Measurements from ENCODE around the gene ARMC3. TPM values are rescaled to one million over a fixed set of nuclear protein-coding genes. Genes with fewer than 3 reads are reported as not detected.

The ARMC3 gene
- total RNA-seq, 1 donor from 2014 or later, result 1.5 TPM

DNA sequence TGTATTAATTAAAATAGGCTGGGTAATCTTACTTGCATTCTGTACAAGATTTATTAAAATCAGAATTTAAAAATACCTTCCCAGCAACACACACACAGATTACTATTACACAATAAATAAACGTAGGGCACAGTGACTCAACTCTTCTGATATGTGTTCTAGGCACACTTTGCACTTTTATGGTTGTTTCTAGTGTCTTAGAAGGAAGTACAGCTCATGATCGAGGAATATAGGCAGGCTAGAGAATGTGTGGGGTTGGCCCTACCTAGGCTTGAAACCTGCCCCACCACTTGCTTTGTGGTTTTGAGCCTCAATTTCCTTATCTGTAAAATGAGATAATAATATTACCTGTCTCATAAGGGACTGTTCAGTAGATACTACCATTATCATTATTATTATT is 30.5 kb downstream of the ARMC3 start:
- Mint-ChIP-seq H3K27ac (ENCODE audit: unreplicated experiment) (no peak overlapping the region), H3K27me3 (ENCODE audit: low read depth) (no peaks in the 10 kb centered on the region), H3K4me1 (no peaks in the 10 kb centered on the region), H3K9me3 (peaks cover 2% of the 10 kb centered on the region), H3K4me3 (no peak overlapping the region), H3K36me3 (ENCODE audit: low read depth) (no peaks in the 10 kb centered on the region)
- TF ChIP-seq, protein P1, sequence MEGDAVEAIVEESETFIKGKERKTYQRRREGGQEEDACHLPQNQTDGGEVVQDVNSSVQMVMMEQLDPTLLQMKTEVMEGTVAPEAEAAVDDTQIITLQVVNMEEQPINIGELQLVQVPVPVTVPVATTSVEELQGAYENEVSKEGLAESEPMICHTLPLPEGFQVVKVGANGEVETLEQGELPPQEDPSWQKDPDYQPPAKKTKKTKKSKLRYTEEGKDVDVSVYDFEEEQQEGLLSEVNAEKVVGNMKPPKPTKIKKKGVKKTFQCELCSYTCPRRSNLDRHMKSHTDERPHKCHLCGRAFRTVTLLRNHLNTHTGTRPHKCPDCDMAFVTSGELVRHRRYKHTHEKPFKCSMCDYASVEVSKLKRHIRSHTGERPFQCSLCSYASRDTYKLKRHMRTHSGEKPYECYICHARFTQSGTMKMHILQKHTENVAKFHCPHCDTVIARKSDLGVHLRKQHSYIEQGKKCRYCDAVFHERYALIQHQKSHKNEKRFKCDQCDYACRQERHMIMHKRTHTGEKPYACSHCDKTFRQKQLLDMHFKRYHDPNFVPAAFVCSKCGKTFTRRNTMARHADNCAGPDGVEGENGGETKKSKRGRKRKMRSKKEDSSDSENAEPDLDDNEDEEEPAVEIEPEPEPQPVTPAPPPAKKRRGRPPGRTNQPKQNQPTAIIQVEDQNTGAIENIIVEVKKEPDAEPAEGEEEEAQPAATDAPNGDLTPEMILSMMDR (conservative IDR thresholded peaks at IDR 0.05), result no peak
- DNase-seq (ENCODE audit: low read depth, low spot score), result no peak

DNA sequence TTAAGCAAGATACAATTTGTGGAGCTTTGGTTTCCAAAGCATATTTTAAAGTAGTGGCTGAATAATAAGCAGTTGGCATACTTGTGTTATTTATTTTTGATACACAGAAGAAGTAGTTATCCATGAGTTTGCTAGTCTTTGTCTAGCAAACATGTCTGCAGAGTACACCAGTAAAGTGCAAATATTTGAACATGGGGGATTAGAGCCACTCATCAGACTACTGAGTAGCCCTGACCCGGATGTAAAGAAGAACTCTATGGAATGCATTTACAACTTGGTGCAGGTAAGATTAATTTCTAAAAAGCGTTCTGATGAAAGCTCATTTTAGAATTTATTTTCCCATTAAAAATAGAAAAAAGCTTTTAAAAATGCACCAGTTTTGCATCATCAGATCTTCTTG is 31.4 kb downstream of the ARMC3 start:
- Mint-ChIP-seq H3K36me3 (ENCODE audit: low read depth) (no peaks in the 10 kb centered on the region), H3K4me1 (no peaks in the 10 kb centered on the region), H3K27ac (ENCODE audit: unreplicated experiment) (no peak overlapping the region), H3K4me3 (no peak overlapping the region), H3K27me3 (ENCODE audit: low read depth) (no peaks in the 10 kb centered on the region), H3K9me3 (no peaks in the 10 kb centered on the region)
- TF ChIP-seq, protein P1 (conservative IDR thresholded peaks at IDR 0.05), result no peak
- DNase-seq (ENCODE audit: low read depth, low spot score), result no peak

DNA sequence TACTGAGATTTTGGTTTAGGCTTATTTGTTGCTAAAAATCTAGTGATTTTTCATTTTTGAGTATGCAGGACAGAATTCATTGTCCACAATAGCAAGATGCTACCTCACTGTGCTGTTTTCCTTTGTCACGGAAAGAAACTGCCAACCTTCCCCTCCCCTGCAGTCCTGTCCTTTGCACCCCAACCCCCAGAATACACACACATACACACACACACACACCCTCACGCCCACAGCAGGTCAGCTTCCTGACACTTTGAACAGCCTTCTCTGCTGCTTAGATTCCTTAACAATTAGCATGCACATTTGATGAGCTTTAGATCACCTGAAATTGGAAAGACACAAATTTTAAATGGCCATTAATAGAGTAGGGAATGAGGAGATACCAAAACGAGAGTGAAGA is 32.1 kb downstream of the ARMC3 start:
- Mint-ChIP-seq H3K27me3 (ENCODE audit: low read depth) (no peaks in the 10 kb centered on the region), H3K27ac (ENCODE audit: unreplicated experiment) (no peak overlapping the region), H3K36me3 (ENCODE audit: low read depth) (no peaks in the 10 kb centered on the region), H3K9me3 (no peaks in the 10 kb centered on the region), H3K4me1 (no peaks in the 10 kb centered on the region), H3K4me3 (no peak overlapping the region)
- DNase-seq (ENCODE audit: low read depth, low spot score), result no peak
- TF ChIP-seq, protein P1 (conservative IDR thresholded peaks at IDR 0.05), result no peak

DNA sequence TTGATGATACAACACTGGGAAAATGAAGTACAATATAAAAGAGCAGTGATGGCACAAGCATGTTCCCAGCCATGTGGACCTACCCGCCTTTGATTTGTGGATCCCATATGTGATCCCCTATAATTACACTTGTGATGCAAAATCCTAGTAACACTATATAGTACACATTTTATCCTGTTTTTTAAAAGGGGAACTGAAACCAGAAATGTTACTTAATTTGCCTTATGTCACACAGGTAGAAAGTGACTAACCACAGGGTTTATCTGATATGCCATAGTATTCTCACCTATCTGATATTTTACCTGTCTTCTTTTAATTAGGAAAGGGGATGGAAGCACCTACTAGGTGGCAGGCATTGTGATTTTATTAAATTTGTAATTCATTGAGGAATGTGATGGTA is 35.0 kb downstream of the ARMC3 start:
- H3K4me1 Mint-ChIP-seq, result no peaks in the 10 kb centered on the region
- no peak overlapping the region for H3K27ac Mint-ChIP-seq (ENCODE audit: unreplicated experiment)
- no peaks in the 10 kb centered on the region for H3K27me3 Mint-ChIP-seq (ENCODE audit: low read depth)
- H3K9me3 Mint-ChIP-seq, result no peaks in the 10 kb centered on the region
- DNase-seq (ENCODE audit: low read depth, low spot score), result no peak
- H3K36me3 Mint-ChIP-seq (ENCODE audit: low read depth), result no peaks in the 10 kb centered on the region
- TF ChIP-seq, protein P1 (conservative IDR thresholded peaks at IDR 0.05), result no peak
- no peak overlapping the region for H3K4me3 Mint-ChIP-seq

DNA sequence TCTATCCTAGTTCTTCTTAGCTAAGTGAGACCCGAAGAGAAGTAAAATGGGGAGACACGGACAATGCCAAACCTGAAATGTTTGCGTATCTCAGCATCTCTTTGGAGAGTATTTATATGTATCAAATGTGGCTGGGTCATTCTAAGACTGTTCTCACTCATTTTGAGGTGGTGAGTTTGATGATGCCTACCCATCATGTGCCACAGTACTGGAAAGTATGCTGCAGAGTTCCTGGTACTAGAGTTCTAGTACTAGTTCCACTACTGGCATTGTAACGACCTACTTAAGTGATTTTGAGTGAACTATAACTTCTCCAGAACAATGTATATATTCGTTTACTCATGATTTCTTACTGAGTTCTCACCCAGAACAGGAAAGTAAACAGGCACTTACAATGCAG is 41.9 kb downstream of the ARMC3 start:
- Mint-ChIP-seq H3K36me3 (ENCODE audit: low read depth) (no peaks in the 10 kb centered on the region), H3K4me1 (no peaks in the 10 kb centered on the region), H3K9me3 (peaks cover 3% of the 10 kb centered on the region), H3K27ac (ENCODE audit: unreplicated experiment) (no peak overlapping the region), H3K4me3 (no peak overlapping the region), H3K27me3 (ENCODE audit: low read depth) (no peaks in the 10 kb centered on the region)
- TF ChIP-seq, protein P1 (conservative IDR thresholded peaks at IDR 0.05), result no peak
- no peak for DNase-seq (ENCODE audit: low read depth, low spot score)

DNA sequence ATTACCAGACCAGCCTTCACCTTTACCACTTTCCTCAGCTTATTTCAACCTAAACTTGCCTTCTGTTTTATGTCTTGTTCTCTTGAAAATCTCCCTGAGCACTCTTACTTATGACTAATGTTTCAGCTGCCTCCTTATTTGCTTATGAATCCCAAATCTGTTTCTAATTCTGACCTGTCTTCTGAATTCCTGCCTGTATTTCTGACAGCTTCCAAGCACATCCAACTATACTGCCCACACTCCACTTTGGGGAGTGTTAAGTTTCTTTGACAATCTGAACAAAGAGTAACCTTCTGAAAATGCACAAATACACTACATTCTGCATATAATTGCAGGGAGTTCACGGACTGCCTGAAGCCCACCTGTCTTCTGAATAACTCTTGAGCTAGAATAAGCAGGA is 48.7 kb downstream of the ARMC3 start:
- DNase-seq (ENCODE audit: low read depth, low spot score), result no peak
- Mint-ChIP-seq H3K4me3 (no peak overlapping the region), H3K27me3 (ENCODE audit: low read depth) (no peaks in the 10 kb centered on the region), H3K9me3 (no peaks in the 10 kb centered on the region), H3K4me1 (no peaks in the 10 kb centered on the region), H3K36me3 (ENCODE audit: low read depth) (no peaks in the 10 kb centered on the region), H3K27ac (ENCODE audit: unreplicated experiment) (no peak overlapping the region)
- TF ChIP-seq, protein P1 (conservative IDR thresholded peaks at IDR 0.05), result no peak
